RWPE2 (cell line): ENCODE measurements around the gene COL16A1.
A peak's percentile ranks its signal among the peaks of the same experiment; 100 is the strongest.

Source experiments
- ATAC-seq: fragments of 200-7000 bp; cut with Tn5 transposase; 3 replicates; pipeline ENCODE4 v1.9.1; 2021; ENCODE audit warnings: low read depth
- DNase-seq: peaks from one replicate; pipeline ENCODE4 v3.0.0-alpha.2; 2020; ENCODE audit warnings: low spot score
- H3K27ac ChIP-seq: fragments of 450-650 bp; 2 replicates; pipeline ENCODE4 v1.5.1; 2017; ENCODE audit warnings: mild to moderate bottlenecking; ENCODE audit not compliant: poor library complexity, severe bottlenecking
- H3K27me3 ChIP-seq: fragments of 250-450 bp; sonication (Bioruptor Pico); 2 replicates; pipeline ENCODE4 v1.5.1; 2021; ENCODE audit warnings: mild to moderate bottlenecking, moderate library complexity; ENCODE audit not compliant: insufficient read depth, poor library complexity, severe bottlenecking
- H3K36me3 ChIP-seq: fragments of 250-450 bp; sonication (Bioruptor Pico); 2 replicates; pipeline ENCODE4 v1.5.1; 2020; ENCODE audit warnings: low read depth, mild to moderate bottlenecking, moderate library complexity
- H3K4me1 ChIP-seq: fragments of 250-450 bp; sonication (Bioruptor Pico); 2 replicates; pipeline ENCODE4 v1.5.1; 2021; ENCODE audit warnings: mild to moderate bottlenecking, moderate library complexity; ENCODE audit not compliant: insufficient read depth, poor library complexity, severe bottlenecking
- H3K4me3 ChIP-seq: fragments of 250-450 bp; sonication (Bioruptor Pico); 2 replicates; pipeline ENCODE4 v1.5.1; 2021; ENCODE audit warnings: mild to moderate bottlenecking, moderate library complexity; ENCODE audit not compliant: severe bottlenecking
- H3K9me3 ChIP-seq: fragments of 250-450 bp; sonication (Bioruptor Pico); 2 replicates; pipeline ENCODE4 v1.5.1; 2021; ENCODE audit warnings: mild to moderate bottlenecking, moderate library complexity; ENCODE audit not compliant: severe bottlenecking
- CTCF ChIP-seq: fragments of 450-650 bp; IDR thresholded peaks from one replicate; pipeline ENCODE4 v1.5.1; 2017; ENCODE audit warnings: mild to moderate bottlenecking, moderate library complexity; ENCODE audit not compliant: poor library complexity, severe bottlenecking

COL16A1 gene

GRCh38 chr1:31640964-31641363, 62.9 kb downstream of the COL16A1 start:
- no peaks in the 10 kb centered on the region for H3K9me3 ChIP-seq
- DNase-seq = no peak
- no peak for TF ChIP-seq CTCF
- H3K27ac ChIP-seq = peak overlapping the region; percentile 60
- H3K4me1 ChIP-seq = peaks cover 32% of the 10 kb centered on the region
- H3K36me3 ChIP-seq = peaks cover 18% of the 10 kb centered on the region
- H3K4me3 ChIP-seq = no peak overlapping the region
- no peaks in the 10 kb centered on the region for H3K27me3 ChIP-seq
- no peak for ATAC-seq

- TF ChIP-seq CTCF = no peak
- no peaks in the 10 kb centered on the region for H3K27me3 ChIP-seq
- peak overlapping the region; percentile 60 for H3K27ac ChIP-seq
- H3K4me1 ChIP-seq = peaks cover 29% of the 10 kb centered on the region
- ATAC-seq (no peak), DNase-seq (no peak)
- H3K4me3 ChIP-seq = no peak overlapping the region
- no peaks in the 10 kb centered on the region for H3K9me3 ChIP-seq
- peaks cover 18% of the 10 kb centered on the region for H3K36me3 ChIP-seq
Observed at GRCh38 chr1:31640179-31640578, 63.6 kb downstream of the COL16A1 start.

DNA sequence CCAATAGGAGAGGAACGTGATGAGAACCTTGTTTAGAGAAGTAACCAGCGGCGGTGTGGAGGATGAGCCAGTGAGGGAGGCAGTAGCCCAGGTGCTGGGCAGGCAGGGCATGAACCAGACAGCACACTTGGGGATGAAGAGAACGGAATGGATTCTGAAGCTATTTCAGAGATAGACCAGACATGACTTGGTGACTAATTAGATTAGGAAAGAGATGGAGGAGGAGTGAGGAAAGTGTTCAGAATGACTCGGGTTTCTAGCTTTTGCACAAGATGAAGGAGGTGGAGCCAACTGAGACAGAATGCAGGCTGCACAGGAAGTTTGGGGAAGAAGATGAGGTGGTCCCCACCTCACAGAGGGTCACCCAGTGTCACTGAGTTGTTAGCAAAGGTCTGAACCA, 64.3 kb downstream of the COL16A1 start:
- Histone ChIP-seq H3K4me1 (peaks cover 29% of the 10 kb centered on the region), H3K4me3 (no peak overlapping the region), H3K36me3 (peaks cover 23% of the 10 kb centered on the region), H3K9me3 (no peaks in the 10 kb centered on the region), H3K27me3 (no peaks in the 10 kb centered on the region), H3K27ac (peak overlapping the region; percentile 60)
- TF ChIP-seq CTCF = no peak
- DNase-seq = no peak
- peak; percentile 76 for ATAC-seq

- Histone ChIP-seq H3K4me1 (peaks cover 29% of the 10 kb centered on the region), H3K4me3 (no peak overlapping the region), H3K27me3 (no peaks in the 10 kb centered on the region), H3K36me3 (peaks cover 36% of the 10 kb centered on the region), H3K9me3 (no peaks in the 10 kb centered on the region), H3K27ac (peak overlapping the region; percentile 60)
- ATAC-seq (peak; percentile 61), DNase-seq (no peak)
- no peak for TF ChIP-seq CTCF
Observed at GRCh38 chr1:31637915-31638673, 65.7 kb downstream of the COL16A1 start.

- Histone ChIP-seq H3K36me3 (peaks cover 64% of the 10 kb centered on the region), H3K9me3 (no peaks in the 10 kb centered on the region), H3K4me3 (no peak overlapping the region), H3K27me3 (no peaks in the 10 kb centered on the region), H3K27ac (no peak overlapping the region), H3K4me1 (peaks cover 6% of the 10 kb centered on the region)
- DNase-seq (no peak), ATAC-seq (no peak)
- TF ChIP-seq CTCF = peak; percentile 38
Observed at GRCh38 chr1:31633117-31633516, 70.7 kb downstream of the COL16A1 start.
